Placental epithelial cell (primary cell): ENCODE measurements around the gene ACO2. TPM values are rescaled to one million over a fixed set of nuclear protein-coding genes. Genes with fewer than 3 reads are reported as not detected.

Experiments used
- total RNA-seq: library from RNA; depleted of rRNA; stranded (reverse); fragments of >200 nt; gene quantifications from 2 replicates; pipeline ENCODE4 v1.2.3, GENCODE V29; 2012

ACO2 gene
- 51.0 and 78.7 TPM in 2 replicates for total RNA-seq

GRCh38 chr22:41468381-41469217, at the start of gene ACO2, which contains the start of gene PHF5A:
Gene ACO2, plus strand, starts transcription at chr22:41469117. Its CDS starts 30 bp downstream, at chr22:41469147.
Gene PHF5A, minus strand, starts transcription at chr22:41468692. Its CDS starts 39 bp downstream, at chr22:41468653.

GRCh38 chr22:41446639-41447434, 22.1 kb upstream of the ACO2 start, which contains the start of gene TOB2:
Gene TOB2, minus strand, starts transcription at chr22:41446801. Its CDS starts 9,456 bp downstream, at chr22:41437345.

GRCh38 chr22:41543854-41544670, 75.1 kb downstream of the ACO2 start, which contains the start of gene POLR3H:
Gene POLR3H, minus strand, starts transcription at chr22:41544470. Its CDS starts 369 bp downstream, at chr22:41544101.

Other genes starting within 250 kb of the ACO2 start
- gene CHADL, start 228.2 kb upstream of the ACO2 start, total RNA-seq, result 1.2 and 2.8 TPM in 2 replicates
- 16.5 and 40.6 TPM in 2 replicates for gene RANGAP1, start 182.9 kb upstream of the ACO2 start, total RNA-seq
- gene ZC3H7B, start 167.6 kb upstream of the ACO2 start, total RNA-seq, result 33.8 and 42.5 TPM in 2 replicates
- 13.3 and 16.4 TPM in 2 replicates for gene TEF, start 87.2 kb upstream of the ACO2 start, total RNA-seq
- 29.8 and 35.4 TPM in 2 replicates for gene TOB2, start 22.3 kb upstream of the ACO2 start, total RNA-seq
- gene PHF5A, start 425 bp upstream of the ACO2 start, total RNA-seq, result 35.4 and 38.9 TPM in 2 replicates
- 20.4 and 21.3 TPM in 2 replicates for gene POLR3H, start 75.4 kb downstream of the ACO2 start, total RNA-seq
- 2.0 and 2.6 TPM in 2 replicates for gene CSDC2, start 91.9 kb downstream of the ACO2 start, total RNA-seq
- 14.2 and 22.4 TPM in 2 replicates for gene PMM1, start 120.7 kb downstream of the ACO2 start, total RNA-seq
- 10.2 and 17.5 TPM in 2 replicates for gene DESI1, start 151.9 kb downstream of the ACO2 start, total RNA-seq
- gene XRCC6, start 152.2 kb downstream of the ACO2 start, total RNA-seq, result 210 and 324 TPM in 2 replicates
- 68.7 and 69.5 TPM in 2 replicates for gene SNU13, start 219.8 kb downstream of the ACO2 start, total RNA-seq
- 0.39 TPM in 1 of 2 replicates, not detected in the other for gene MEI1, start 230.4 kb downstream of the ACO2 start, total RNA-seq